ENCODE results near the gene PAM.

The PAM gene

DNA sequence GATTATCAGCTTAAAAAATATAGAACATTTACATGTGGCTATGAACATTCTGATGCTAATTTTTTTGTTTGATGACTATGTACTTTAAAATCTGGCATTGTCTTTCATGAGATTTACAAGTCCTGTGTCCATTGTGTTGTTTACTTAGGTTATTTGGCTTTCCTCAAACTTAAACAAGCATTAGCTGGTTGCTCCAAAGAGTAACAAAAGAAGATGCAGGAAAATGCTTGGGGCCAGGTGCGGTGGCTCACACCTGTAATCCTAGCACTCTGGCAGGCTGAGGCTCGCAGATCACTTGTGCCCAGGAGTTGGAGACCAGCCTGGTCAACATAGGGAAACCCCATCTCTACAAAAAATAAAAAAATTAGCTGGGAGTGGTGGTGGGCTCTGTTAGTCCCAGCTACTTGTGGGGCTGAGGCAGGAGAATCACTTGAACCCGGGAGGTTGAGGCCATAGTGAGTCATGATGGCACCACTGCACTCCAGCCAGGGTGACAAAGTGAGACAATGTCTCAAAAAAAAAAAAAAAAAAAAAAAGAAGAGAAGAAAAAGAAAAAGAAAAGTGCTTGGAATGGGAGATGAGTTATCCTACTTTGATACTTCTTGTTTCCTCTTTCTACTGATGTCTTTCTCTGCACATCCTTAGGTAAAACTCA, 39.7 kb downstream of the PAM start:
- Histone ChIP-seq H3K36me3 (ENCODE audit: low read length) (no peaks in the 10 kb centered on the region), H3K27me3 (ENCODE audit: low read length) (no peaks in the 10 kb centered on the region), H3K4me2 (ENCODE audit: low read depth, low read length, poor library complexity, severe bottlenecking) (no peak overlapping the region), H3K9me2 (replicated peaks; ENCODE audit: insufficient read depth, low read length) (no peaks in the 10 kb centered on the region), H3K9me3 (ENCODE audit: insufficient read depth, low read length) (no peaks in the 10 kb centered on the region), H3K4me3 (ENCODE audit: insufficient read depth, low read length, poor library complexity, severe bottlenecking) (no peak overlapping the region), H3K27ac (ENCODE audit: low read depth, low read length) (no peak overlapping the region), H4K20me1 (ENCODE audit: low read depth, low read length) (no peaks in the 10 kb centered on the region), H3K79me2 (ENCODE audit: insufficient read depth, low read length) (no peaks in the 10 kb centered on the region), H2AFZ (ENCODE audit: low read depth, low read length, severe bottlenecking) (no peak overlapping the region), H3F3A (ENCODE audit: insufficient read depth) (no peaks in the 10 kb centered on the region), H3K9ac (ENCODE audit: low read length) (no peak overlapping the region)
- no peak for TF ChIP-seq EZH2phosphoT487 (conservative IDR thresholded peaks at IDR 0.05; ENCODE audit: low read length)
- TF ChIP-seq, protein P1, sequence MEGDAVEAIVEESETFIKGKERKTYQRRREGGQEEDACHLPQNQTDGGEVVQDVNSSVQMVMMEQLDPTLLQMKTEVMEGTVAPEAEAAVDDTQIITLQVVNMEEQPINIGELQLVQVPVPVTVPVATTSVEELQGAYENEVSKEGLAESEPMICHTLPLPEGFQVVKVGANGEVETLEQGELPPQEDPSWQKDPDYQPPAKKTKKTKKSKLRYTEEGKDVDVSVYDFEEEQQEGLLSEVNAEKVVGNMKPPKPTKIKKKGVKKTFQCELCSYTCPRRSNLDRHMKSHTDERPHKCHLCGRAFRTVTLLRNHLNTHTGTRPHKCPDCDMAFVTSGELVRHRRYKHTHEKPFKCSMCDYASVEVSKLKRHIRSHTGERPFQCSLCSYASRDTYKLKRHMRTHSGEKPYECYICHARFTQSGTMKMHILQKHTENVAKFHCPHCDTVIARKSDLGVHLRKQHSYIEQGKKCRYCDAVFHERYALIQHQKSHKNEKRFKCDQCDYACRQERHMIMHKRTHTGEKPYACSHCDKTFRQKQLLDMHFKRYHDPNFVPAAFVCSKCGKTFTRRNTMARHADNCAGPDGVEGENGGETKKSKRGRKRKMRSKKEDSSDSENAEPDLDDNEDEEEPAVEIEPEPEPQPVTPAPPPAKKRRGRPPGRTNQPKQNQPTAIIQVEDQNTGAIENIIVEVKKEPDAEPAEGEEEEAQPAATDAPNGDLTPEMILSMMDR (IDR thresholded peaks at IDR 0.05; ENCODE audit: insufficient read depth, low read length, poor library complexity, severe bottlenecking): no peak

DNA sequence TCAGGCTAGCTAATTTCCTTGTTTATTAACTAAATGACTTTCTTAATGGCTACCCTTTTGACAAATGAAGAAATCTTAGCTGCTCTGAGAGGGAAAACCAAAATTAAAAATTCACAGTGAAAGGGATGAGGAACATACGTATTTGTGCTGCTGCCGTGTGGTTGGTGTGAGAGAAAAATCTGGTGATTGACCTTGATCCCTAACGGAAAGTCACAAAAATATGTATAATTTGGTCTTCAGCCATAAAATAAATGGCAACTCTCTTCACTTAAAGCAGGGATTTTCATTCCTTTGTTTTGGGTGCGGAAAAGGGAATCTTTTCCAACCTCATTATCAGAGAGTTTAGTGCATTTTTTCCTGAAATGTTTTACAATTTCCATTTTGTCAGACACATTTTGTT, 40.4 kb downstream of the PAM start:
- Histone ChIP-seq H3F3A (ENCODE audit: insufficient read depth) (no peaks in the 10 kb centered on the region), H3K4me2 (ENCODE audit: low read depth, low read length, poor library complexity, severe bottlenecking) (no peak overlapping the region), H3K27ac (ENCODE audit: low read depth, low read length) (no peak overlapping the region), H3K27me3 (ENCODE audit: low read length) (no peaks in the 10 kb centered on the region), H2AFZ (ENCODE audit: low read depth, low read length, severe bottlenecking) (no peak overlapping the region), H3K79me2 (ENCODE audit: insufficient read depth, low read length) (no peaks in the 10 kb centered on the region), H3K36me3 (ENCODE audit: low read length) (no peaks in the 10 kb centered on the region), H3K4me3 (ENCODE audit: insufficient read depth, low read length, poor library complexity, severe bottlenecking) (no peak overlapping the region), H4K20me1 (ENCODE audit: low read depth, low read length) (no peaks in the 10 kb centered on the region), H3K9ac (ENCODE audit: low read length) (no peak overlapping the region), H3K9me2 (replicated peaks; ENCODE audit: insufficient read depth, low read length) (no peaks in the 10 kb centered on the region), H3K9me3 (ENCODE audit: insufficient read depth, low read length) (no peaks in the 10 kb centered on the region)
- TF ChIP-seq, protein P1 (IDR thresholded peaks at IDR 0.05; ENCODE audit: insufficient read depth, low read length, poor library complexity, severe bottlenecking): no peak
- no peak for TF ChIP-seq EZH2phosphoT487 (conservative IDR thresholded peaks at IDR 0.05; ENCODE audit: low read length)

DNA sequence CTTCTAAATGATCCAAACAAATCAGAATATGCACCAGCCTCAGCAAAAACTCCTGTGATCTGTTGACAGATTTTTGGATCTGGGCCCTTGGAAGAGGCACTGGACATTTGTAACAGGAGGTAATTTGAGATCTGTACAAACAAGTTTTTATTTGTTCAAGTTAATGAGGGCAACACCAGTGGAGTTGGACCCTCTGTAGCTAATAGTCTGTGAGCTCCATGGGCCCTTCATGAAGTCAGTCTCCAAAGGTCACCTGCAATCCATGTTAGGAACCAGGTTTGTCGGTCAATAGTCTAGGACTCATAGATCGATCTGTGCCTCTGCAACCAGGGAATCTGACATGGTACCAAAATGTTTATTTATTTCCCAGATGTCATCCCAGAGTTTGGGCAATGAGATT, 40.9 kb downstream of the PAM start:
- Histone ChIP-seq H3K27ac (ENCODE audit: low read depth, low read length) (no peak overlapping the region), H3K4me2 (ENCODE audit: low read depth, low read length, poor library complexity, severe bottlenecking) (no peak overlapping the region), H3K4me3 (ENCODE audit: insufficient read depth, low read length, poor library complexity, severe bottlenecking) (no peak overlapping the region), H3K27me3 (ENCODE audit: low read length) (no peaks in the 10 kb centered on the region), H3K36me3 (ENCODE audit: low read length) (no peaks in the 10 kb centered on the region), H3F3A (ENCODE audit: insufficient read depth) (no peaks in the 10 kb centered on the region), H3K9ac (ENCODE audit: low read length) (no peak overlapping the region), H3K9me3 (ENCODE audit: insufficient read depth, low read length) (no peaks in the 10 kb centered on the region), H3K79me2 (ENCODE audit: insufficient read depth, low read length) (no peaks in the 10 kb centered on the region), H2AFZ (ENCODE audit: low read depth, low read length, severe bottlenecking) (no peak overlapping the region), H4K20me1 (ENCODE audit: low read depth, low read length) (no peaks in the 10 kb centered on the region), H3K9me2 (replicated peaks; ENCODE audit: insufficient read depth, low read length) (no peaks in the 10 kb centered on the region)
- no peak for TF ChIP-seq EZH2phosphoT487 (conservative IDR thresholded peaks at IDR 0.05; ENCODE audit: low read length)

DNA sequence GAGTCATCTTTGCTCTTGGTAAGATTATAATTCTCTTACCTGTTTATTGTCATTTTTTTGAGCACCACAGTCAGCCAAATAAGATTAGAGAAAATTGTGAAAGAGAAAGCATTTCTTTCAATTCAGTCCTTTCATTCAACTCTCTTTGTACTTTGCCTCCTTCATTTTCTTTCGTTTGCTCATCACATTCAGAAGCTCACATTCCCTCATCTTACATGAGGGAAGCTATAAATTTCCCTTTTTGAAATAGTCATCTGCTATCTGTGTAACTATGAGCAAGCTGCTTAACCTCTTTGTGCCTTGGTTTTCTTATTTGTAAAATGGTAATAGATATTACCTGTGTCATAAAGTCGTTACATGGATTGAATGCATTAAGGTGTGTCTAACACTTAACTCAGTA, 41.4 kb downstream of the PAM start:
- TF ChIP-seq EZH2phosphoT487 (conservative IDR thresholded peaks at IDR 0.05; ENCODE audit: low read length): no peak
- Histone ChIP-seq H3K4me2 (ENCODE audit: low read depth, low read length, poor library complexity, severe bottlenecking) (no peak overlapping the region), H3K36me3 (ENCODE audit: low read length) (no peaks in the 10 kb centered on the region), H3K27me3 (ENCODE audit: low read length) (no peaks in the 10 kb centered on the region), H3K9me3 (ENCODE audit: insufficient read depth, low read length) (no peaks in the 10 kb centered on the region), H3K9me2 (replicated peaks; ENCODE audit: insufficient read depth, low read length) (no peaks in the 10 kb centered on the region), H3K9ac (ENCODE audit: low read length) (no peak overlapping the region), H3K79me2 (ENCODE audit: insufficient read depth, low read length) (no peaks in the 10 kb centered on the region), H3F3A (ENCODE audit: insufficient read depth) (no peaks in the 10 kb centered on the region), H4K20me1 (ENCODE audit: low read depth, low read length) (no peaks in the 10 kb centered on the region), H3K27ac (ENCODE audit: low read depth, low read length) (no peak overlapping the region), H3K4me3 (ENCODE audit: insufficient read depth, low read length, poor library complexity, severe bottlenecking) (no peak overlapping the region), H2AFZ (ENCODE audit: low read depth, low read length, severe bottlenecking) (no peak overlapping the region)
